Body of pancreas (tissue), 4 donors: ENCODE data around the gene MAP7D2. TPM values are rescaled to one million over a fixed set of nuclear protein-coding genes. Genes with fewer than 3 reads are reported as not detected.

Source experiments
- ATAC-seq: fragments of 150-250 bp; one replicate; pipeline ENCODE4 v1.9.1; 2016
- DNase-seq, 4 donors: peaks; one replicate each; pipeline ENCODE4 v3.0.0-alpha.2; 2019
- H3K27ac ChIP-seq, 4 donors: fragments of 200-600 bp; sonication (generic); 1 replicate in 3 of 4; 2 replicates in 1 of 4; pipeline versions ENCODE4 v1.5.1 to v1.6.1; 2016 to 2019; ENCODE audit warnings: mild to moderate bottlenecking in 1 of 4, mixed read lengths in 1 of 4, moderate library complexity in 1 of 4
- H3K27me3 ChIP-seq, 2 donors: fragments of 200-600 bp; sonication (generic); one replicate each; pipeline ENCODE4 v1.6.0; 2016; ENCODE audit warnings: mild to moderate bottlenecking in 1 of 2
- H3K36me3 ChIP-seq, 2 donors: fragments of 200-600 bp; sonication (generic); replicated peaks in 1 of 2; 2 replicates each; pipeline ENCODE4 v1.5.1; 2016; ENCODE audit warnings: low read depth in 2 of 2; ENCODE audit not compliant: insufficient read depth in 1 of 2
- H3K4me1 ChIP-seq: fragments of 200-600 bp; sonication (generic); one replicate; pipeline ENCODE4 v1.6.0; 2016
- H3K4me3 ChIP-seq, 2 donors: fragments of 200-600 bp; sonication (generic); 1 replicate in 1 of 2; 2 replicates in 1 of 2; pipeline ENCODE4 v1.5.1; 2016 to 2019
- H3K9me3 ChIP-seq, 3 donors: fragments of 200-600 bp; sonication (generic); 1 replicate in 2 of 3; 2 replicates in 1 of 3; pipeline ENCODE4 v1.5.1; 2016
- POLR2A ChIP-seq, 3 donors: fragments of 450-650 bp; IDR thresholded peaks; one replicate each; pipeline ENCODE4 v1.6.1; 2016; ENCODE audit warnings: antibody characterized with exemption in 3 of 3, mild to moderate bottlenecking in 2 of 3
- WGBS, 2 donors: methylation state at CpG; one replicate each; pipeline ENCODE4 v1.1.5; 2017; 5-methylcytosine and 5-hydroxymethylcytosine counted together
- intact Hi-C: fragments of 100-400 bp; cut with DNase I; formaldehyde crosslinking; loops from one replicate; pipeline ENCODE4 v1.15.1; 2023
- total RNA-seq, 2 donors: library from RNA; depleted of rRNA; stranded (reverse); fragments of >200 nt; gene quantifications; one replicate each; pipeline ENCODE4 v1.1.0, GENCODE V29; 2016
- TF ChIP-seq, protein P1 (sequence below), 7 experiments: fragments of 450-650 bp in 4 of 7; fragments of 200-600 bp in 3 of 7; sonication (generic) in 3 of 7; IDR thresholded peaks; one replicate each; pipeline ENCODE4 v1.5.1; 2016 to 2019; ENCODE audit warnings: antibody characterized with exemption in 7 of 7

MAP7D2 gene
- total RNA-seq, 2 donors from 2014 or later = under 0.01 to 0.99 TPM

DNA sequence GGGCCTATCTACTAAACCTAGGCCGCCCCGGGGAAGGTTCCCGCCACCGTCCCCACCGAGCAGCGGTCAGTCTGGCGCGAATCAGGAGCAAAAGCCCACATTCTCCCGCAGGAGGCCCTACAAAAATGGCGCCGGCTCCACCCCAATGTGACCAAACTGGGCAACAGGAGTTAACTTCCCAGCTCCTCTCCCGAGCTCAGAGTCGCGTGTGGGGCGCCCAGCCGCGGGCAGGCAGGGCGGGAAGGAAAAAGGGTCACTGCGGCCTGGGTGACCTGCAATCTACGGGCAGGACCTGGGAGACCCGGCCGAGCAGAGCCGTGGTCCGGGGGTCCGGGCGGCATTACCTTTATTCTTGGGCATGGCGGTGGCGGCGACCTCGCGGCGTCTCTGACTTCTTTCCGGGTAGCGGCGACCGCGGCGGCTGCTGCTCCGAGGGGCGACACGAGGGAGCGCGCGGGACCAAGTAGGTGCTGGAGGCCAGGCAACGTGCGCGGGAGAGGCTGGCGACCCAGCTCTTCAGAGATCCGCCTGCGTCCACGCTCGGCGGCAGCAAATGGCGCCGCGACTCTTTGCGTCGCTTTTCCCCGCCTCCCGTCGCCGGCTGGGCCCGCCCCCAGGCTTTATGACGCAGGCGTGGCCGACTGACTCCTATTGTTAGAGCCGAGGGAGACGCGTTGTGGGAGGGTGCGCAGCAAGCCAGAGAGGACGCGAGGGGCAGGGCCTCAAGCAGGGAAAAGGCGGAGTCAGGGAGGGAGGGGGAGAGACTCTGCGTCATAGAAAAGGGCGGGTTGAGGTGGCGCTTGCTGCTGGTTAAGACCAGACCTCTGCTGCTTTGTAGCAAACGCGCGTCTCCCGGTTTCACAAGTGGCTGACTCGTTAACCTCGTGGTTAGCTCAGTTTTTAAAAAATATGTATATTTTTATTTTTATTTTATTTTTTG is 24.8 kb upstream of the MAP7D2 start, which contains the start of gene EIF1AX:
TSS of gene EIF1AX (minus strand) at position 558 of the 940 bp plus-strand sequence. CDS start at position 360, 198 bp downstream.
- no peaks in the 10 kb centered on the region for H3K36me3 ChIP-seq
- TF ChIP-seq, protein P1, sequence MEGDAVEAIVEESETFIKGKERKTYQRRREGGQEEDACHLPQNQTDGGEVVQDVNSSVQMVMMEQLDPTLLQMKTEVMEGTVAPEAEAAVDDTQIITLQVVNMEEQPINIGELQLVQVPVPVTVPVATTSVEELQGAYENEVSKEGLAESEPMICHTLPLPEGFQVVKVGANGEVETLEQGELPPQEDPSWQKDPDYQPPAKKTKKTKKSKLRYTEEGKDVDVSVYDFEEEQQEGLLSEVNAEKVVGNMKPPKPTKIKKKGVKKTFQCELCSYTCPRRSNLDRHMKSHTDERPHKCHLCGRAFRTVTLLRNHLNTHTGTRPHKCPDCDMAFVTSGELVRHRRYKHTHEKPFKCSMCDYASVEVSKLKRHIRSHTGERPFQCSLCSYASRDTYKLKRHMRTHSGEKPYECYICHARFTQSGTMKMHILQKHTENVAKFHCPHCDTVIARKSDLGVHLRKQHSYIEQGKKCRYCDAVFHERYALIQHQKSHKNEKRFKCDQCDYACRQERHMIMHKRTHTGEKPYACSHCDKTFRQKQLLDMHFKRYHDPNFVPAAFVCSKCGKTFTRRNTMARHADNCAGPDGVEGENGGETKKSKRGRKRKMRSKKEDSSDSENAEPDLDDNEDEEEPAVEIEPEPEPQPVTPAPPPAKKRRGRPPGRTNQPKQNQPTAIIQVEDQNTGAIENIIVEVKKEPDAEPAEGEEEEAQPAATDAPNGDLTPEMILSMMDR (IDR thresholded peaks at IDR 0.05) = no peak
- TF ChIP-seq POLR2A (IDR thresholded peaks at IDR 0.05) = peak; percentile 95 to 96 (median 95)
- H3K4me1 ChIP-seq = peaks cover 15% of the 10 kb centered on the region
- DNase-seq = peak; percentile 95 to 99 (median 98)
- H3K9me3 ChIP-seq = no peaks in the 10 kb centered on the region
- H3K4me3 ChIP-seq = peak within 1 kb of the TSS; percentile 70 to 96
- 0% methylated on average over 18 to 44 of the region's 82 CpGs for WGBS, 2 donors
- H3K27me3 ChIP-seq = no peaks in the 10 kb centered on the region
- peak; percentile 100 for ATAC-seq
- intact Hi-C loops = no loop called here
- peak within 1 kb of the TSS; percentile 75 to 96 (median 92) for H3K27ac ChIP-seq

DNA sequence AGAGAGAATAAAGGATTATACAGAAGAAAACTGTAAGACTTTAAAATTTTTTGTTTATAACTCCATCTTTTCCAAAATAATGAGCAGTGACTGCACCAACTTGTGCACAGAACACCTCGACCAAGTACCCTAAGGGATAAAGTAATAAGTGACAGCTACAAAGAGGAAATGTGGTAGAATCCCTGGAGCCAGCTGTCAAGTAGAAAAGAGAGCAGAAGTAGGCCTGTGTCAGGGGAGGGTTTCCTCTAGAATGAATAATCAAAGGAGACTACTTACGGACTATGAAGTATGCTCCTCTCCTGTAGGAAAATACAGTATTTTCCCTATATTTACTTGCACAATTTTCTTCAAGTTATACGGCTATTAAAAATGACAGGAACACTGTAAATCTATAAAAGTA is 23.7 kb upstream of the MAP7D2 start:
- Histone ChIP-seq H3K36me3 (no peaks in the 10 kb centered on the region), H3K4me3 (peak overlapping the region; percentile 70 to 96), H3K27ac (peak overlapping the region in 2 of 4 donors; percentile 93 to 96), H3K27me3 (no peaks in the 10 kb centered on the region), H3K4me1 (peaks cover 15% of the 10 kb centered on the region), H3K9me3 (no peaks in the 10 kb centered on the region)
- WGBS, 2 donors = 2 to 6% methylated on average over 3 of the region's 3 CpGs
- no peak for DNase-seq
- intact Hi-C loops = no loop called here
- ATAC-seq = no peak
- TF ChIP-seq POLR2A (IDR thresholded peaks at IDR 0.05) = no peak
- TF ChIP-seq, protein P1 (IDR thresholded peaks at IDR 0.05) = no peak

DNA sequence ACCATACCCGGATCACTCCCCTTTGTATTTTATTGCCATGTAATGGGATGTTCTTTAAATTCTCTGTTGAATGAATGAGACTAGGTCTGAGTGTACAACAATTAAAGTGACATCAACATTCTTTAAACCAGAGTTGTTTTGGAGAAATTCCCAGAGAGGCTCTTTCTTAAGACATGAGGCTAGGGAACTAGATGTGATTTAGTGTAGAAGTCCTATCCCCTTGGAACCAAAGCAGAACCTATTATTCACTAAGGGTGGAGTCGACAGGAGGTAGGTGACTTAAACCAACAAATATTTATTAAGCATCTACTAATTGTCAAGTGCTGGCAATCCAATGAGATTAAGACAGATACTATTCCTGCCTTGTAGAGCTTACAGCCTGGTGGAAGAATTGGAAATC is 23.3 kb upstream of the MAP7D2 start:
- Histone ChIP-seq H3K27ac (no peak overlapping the region), H3K27me3 (no peaks in the 10 kb centered on the region), H3K9me3 (no peaks in the 10 kb centered on the region), H3K4me1 (peaks cover 15% of the 10 kb centered on the region), H3K36me3 (no peaks in the 10 kb centered on the region), H3K4me3 (no peak overlapping the region)
- DNase-seq (no peak), ATAC-seq (no peak)
- no peak for TF ChIP-seq POLR2A (IDR thresholded peaks at IDR 0.05)
- TF ChIP-seq, protein P1 (IDR thresholded peaks at IDR 0.05) = no peak
- intact Hi-C loops = no loop called here
- WGBS, 2 donors = 15 to 22% methylated on average over 2 of the region's 2 CpGs

DNA sequence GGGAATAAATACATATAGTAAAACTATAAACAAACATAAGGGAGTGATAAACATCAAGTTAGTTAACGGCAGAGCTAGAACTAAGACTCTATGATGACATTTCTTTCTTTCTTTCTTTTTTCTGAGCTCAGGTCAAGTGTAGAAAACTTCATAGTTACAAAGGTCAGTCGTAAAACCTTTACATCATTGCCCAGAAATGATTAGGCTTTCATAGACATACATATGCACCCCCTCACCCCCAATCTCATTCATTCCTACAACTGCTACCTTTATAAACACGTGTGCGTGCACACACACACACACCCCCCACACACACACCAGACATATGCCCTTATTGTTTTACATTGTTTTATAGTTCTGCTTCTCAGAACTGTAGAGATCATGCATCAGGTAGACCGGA is 19.2 kb upstream of the MAP7D2 start:
- H3K36me3 ChIP-seq = no peaks in the 10 kb centered on the region

More for the DNA sequence above, 19.2 kb upstream of the MAP7D2 start:
- no peak overlapping the region for H3K27ac ChIP-seq
- no peaks in the 10 kb centered on the region for H3K9me3 ChIP-seq
- WGBS, 2 donors = 29 to 56% methylated on average over 5 of the region's 5 CpGs
- H3K4me1 ChIP-seq = peaks cover 15% of the 10 kb centered on the region
- ATAC-seq (no peak), DNase-seq (no peak)
- no peaks in the 10 kb centered on the region for H3K27me3 ChIP-seq
- intact Hi-C loops = no loop called here
- no peak for TF ChIP-seq POLR2A (IDR thresholded peaks at IDR 0.05)
- TF ChIP-seq, protein P1 (IDR thresholded peaks at IDR 0.05) = no peak
- H3K4me3 ChIP-seq = no peak overlapping the region
